Natural killer cell treated with Interleukin-12 subunit alpha and Interleukin-12 subunit beta and Interleukin-15 and Interleukin-18, amount 100 ng/mL, for 72 hours (primary cell): ENCODE measurements around the gene JPH3. TPM values are rescaled to one million over a fixed set of nuclear protein-coding genes. Genes with fewer than 3 reads are reported as not detected.
A peak's percentile ranks its signal among the peaks of the same experiment; 100 is the strongest.

Experiments
- ATAC-seq, 2 donors: fragments of 150-1000 bp; cut with Tn5 transposase in 1 of 2; sonication (Bioruptor Pico), chemical (Tn5 transposase) in 1 of 2; 2 replicates each; pipeline ENCODE4 v1.10.0; 2021
- DNase-seq: peaks from one replicate; pipeline ENCODE4 v3.0.0; 2022; ENCODE audit warnings: low spot score
- H3K27ac Mint-ChIP-seq, 2 donors: 1 replicate in 1 of 2; 2 replicates in 1 of 2; pipeline ENCODE4 v1.8.0; 2022; ENCODE audit warnings: mixed read lengths in 2 of 2, mild to moderate bottlenecking in 1 of 2, moderate library complexity in 1 of 2
- H3K27me3 Mint-ChIP-seq, 2 donors: 1 replicate in 1 of 2; 2 replicates in 1 of 2; pipeline ENCODE4 v1.8.0; 2022; ENCODE audit warnings: mixed read lengths in 2 of 2
- H3K36me3 Mint-ChIP-seq: one replicate; pipeline ENCODE4 v1.8.0; 2022; ENCODE audit warnings: mixed read lengths
- H3K4me1 Mint-ChIP-seq, 2 donors: 1 replicate in 1 of 2; 2 replicates in 1 of 2; pipeline ENCODE4 v1.8.0; 2022; ENCODE audit warnings: low read depth in 2 of 2, mixed read lengths in 2 of 2, mild to moderate bottlenecking in 1 of 2
- H3K4me3 Mint-ChIP-seq: one replicate; pipeline ENCODE4 v1.8.0; 2022; ENCODE audit warnings: mixed read lengths
- H3K9me3 Mint-ChIP-seq: 2 replicates; pipeline ENCODE4 v1.8.0; 2022; ENCODE audit warnings: mixed read lengths
- total RNA-seq, 2 donors: library from RNA; stranded (reverse); gene quantifications; one replicate each; pipeline ENCODE4 v1.2.3, GENCODE V29; 2022

JPH3 gene
- total RNA-seq, 2 donors from 2014 or later, result not detected

DNA sequence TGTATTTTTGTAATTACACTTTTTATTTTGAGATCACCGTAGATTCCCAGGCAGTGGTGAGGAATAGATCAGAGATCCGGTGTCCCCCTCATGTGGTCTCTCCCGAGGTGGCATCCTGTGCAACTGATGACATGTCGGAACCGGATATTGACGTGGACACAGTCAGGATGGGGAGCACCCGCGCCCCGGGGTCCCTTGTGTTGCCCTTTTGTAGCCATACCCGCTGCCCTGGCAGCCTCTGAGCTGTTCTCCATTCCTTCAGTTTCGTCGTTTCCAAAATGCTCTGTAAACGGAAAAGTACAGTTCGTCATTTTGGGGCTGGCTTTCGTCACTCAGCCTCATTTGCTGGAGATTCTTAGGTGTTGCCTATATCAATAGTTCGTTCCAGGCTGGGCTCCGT is 14.2 kb downstream of the JPH3 start:
- DNase-seq (no peak), ATAC-seq (no peak)
- Mint-ChIP-seq H3K9me3 (no peaks in the 10 kb centered on the region), H3K27ac (no peak overlapping the region), H3K4me3 (no peak overlapping the region), H3K4me1 (no peaks in the 10 kb centered on the region), H3K36me3 (no peaks in the 10 kb centered on the region), H3K27me3 (peaks cover 0 to 6% of the 10 kb centered on the region in 2 donors)

- Mint-ChIP-seq H3K4me1 (no peaks in the 10 kb centered on the region), H3K27me3 (peaks cover 0 to 6% of the 10 kb centered on the region in 2 donors), H3K27ac (no peak overlapping the region), H3K36me3 (no peaks in the 10 kb centered on the region), H3K9me3 (no peaks in the 10 kb centered on the region), H3K4me3 (no peak overlapping the region)
- ATAC-seq (no peak), DNase-seq (no peak)
Measured at GRCh38 chr16:87618216-87618615, 15.9 kb downstream of the JPH3 start.

DNA sequence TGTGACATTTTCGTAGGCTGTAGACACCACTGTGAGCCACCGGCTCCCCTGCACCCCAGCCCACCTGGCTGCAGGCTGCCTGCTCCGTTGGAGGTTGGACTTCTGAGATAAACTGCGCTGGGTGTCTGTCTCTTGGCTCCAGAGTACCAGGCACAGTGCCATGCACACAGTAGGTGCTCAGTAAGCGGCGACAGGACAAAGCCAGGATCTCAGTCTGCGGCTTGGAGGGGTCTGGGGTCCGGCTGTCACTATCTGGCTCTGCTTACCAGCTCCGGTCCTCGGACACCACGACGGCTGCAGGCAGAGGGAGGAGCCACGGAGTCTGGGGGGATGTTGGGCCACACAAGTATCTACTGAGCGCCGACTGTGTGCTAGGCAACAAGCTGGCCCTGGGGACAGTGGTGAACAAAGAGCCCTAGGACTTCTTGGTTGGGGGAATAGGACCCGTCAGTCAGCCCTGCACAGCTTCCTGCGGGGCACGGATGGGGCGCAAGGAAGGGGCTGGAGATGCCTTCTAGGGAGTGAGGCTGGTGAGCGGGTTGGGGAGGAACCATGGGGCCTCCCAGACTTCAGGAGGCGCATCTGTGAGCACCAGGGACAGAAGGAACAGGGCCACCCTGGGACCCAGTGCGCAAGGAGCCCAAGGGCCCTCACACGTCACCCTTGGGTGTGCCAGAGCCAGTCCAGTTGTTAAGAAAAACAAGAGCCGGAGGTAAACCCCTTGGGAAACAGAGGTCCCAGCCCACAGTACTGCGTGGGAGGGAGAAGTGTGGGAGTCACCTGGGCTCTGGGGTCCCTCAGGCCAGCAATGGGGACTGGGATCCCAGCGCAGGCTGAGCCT is 17.3 kb downstream of the JPH3 start:
- no peak overlapping the region for H3K27ac Mint-ChIP-seq

DNA sequence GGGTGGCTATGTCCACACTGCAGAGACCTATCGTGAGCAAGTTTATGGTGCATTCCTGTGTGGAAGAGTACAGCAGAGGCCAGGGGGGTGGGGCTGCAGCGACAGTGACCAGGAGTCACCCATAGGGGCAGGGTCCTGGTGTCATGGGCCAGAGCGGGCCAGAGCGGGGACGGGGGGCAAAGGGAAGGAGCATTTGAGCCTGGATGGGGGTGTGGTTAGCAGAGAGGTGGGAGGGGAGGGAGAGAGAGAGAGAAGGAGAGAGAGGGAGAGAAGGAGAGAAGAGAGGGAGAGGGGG is 17.8 kb downstream of the JPH3 start:
- DNase-seq (no peak), ATAC-seq (no peak)
- H3K4me1 Mint-ChIP-seq, result no peaks in the 10 kb centered on the region
- H3K4me3 Mint-ChIP-seq, result no peak overlapping the region
- H3K27me3 Mint-ChIP-seq, result peaks cover 0 to 6% of the 10 kb centered on the region in 2 donors
- H3K27ac Mint-ChIP-seq, result no peak overlapping the region
- H3K9me3 Mint-ChIP-seq, result no peaks in the 10 kb centered on the region
- H3K36me3 Mint-ChIP-seq, result no peaks in the 10 kb centered on the region

More for the DNA sequence above, 17.3 kb downstream of the JPH3 start:
- Mint-ChIP-seq H3K27me3 (peaks cover 0 to 6% of the 10 kb centered on the region in 2 donors), H3K4me1 (no peaks in the 10 kb centered on the region), H3K36me3 (no peaks in the 10 kb centered on the region), H3K4me3 (no peak overlapping the region), H3K9me3 (no peaks in the 10 kb centered on the region)
- no peak for DNase-seq
- ATAC-seq, result no peak

DNA sequence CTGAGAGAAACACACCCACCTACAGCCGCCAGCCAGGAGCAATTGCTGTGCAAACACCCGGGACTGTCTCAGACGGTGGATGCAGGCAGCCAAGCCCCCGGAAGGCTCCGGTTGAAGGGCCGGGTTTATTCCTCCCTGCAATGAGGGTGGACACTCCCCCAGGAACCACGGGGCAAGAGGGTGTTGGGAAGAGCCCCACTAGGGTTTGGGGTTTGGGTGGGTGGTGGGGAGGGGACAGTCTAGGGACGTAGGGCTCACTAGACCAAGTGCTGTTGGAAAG is 19.2 kb downstream of the JPH3 start:
- Mint-ChIP-seq H3K27ac (no peak overlapping the region), H3K27me3 (peaks cover 0 to 6% of the 10 kb centered on the region in 2 donors), H3K4me1 (no peaks in the 10 kb centered on the region), H3K9me3 (no peaks in the 10 kb centered on the region), H3K4me3 (no peak overlapping the region), H3K36me3 (no peaks in the 10 kb centered on the region)
- no peak for ATAC-seq
- DNase-seq, result no peak

DNA sequence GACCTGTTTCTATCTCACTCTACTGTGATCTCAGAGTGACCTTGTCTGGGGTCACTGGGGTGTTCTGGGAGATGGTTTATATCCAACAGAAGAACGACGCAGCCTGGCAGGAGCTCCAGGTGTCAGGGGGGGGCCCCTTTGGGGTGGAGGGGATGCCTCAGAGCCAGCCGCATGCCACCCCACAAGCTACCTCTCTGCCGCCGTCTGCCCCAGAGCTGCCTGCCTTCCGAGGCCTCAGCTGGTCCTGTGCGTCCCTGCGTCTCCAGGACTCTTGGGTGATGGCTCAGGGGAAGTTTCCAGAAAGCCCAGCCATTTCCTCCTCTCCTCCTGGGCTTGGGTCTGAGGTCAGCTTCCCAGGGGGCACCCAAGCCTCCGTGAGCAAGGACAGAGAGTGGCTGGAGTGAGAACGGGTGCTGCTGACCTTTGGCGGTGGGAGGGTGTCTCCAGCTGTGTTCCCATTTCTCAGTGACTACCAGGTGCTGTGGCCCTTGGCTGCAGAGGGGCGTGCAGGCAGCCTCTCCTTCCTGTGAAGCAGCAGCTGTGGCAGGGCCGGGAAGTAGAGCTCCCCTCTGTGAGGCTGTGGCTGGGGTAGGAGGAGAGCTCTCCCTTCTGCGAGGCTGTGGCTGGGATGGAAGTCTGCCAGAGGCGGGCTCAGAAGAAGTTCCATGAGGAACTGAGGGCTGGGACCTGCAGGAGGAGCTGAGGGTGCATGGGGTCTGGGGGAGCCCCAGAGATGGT is 19.8 kb downstream of the JPH3 start:
- peaks cover 0 to 6% of the 10 kb centered on the region in 2 donors for H3K27me3 Mint-ChIP-seq
- ATAC-seq (peak in 1 of 2 donors; percentile 6), DNase-seq (no peak)
- no peaks in the 10 kb centered on the region for H3K36me3 Mint-ChIP-seq
- H3K4me3 Mint-ChIP-seq, result no peak overlapping the region
- no peak overlapping the region for H3K27ac Mint-ChIP-seq
- H3K4me1 Mint-ChIP-seq, result no peaks in the 10 kb centered on the region
- no peaks in the 10 kb centered on the region for H3K9me3 Mint-ChIP-seq

GRCh38 chr16:87622756-87623319 is 20.5 kb downstream of the JPH3 start:
- ATAC-seq (peak in 1 of 2 donors; percentile 14), DNase-seq (no peak)
- H3K4me3 Mint-ChIP-seq, result no peak overlapping the region

DNA sequence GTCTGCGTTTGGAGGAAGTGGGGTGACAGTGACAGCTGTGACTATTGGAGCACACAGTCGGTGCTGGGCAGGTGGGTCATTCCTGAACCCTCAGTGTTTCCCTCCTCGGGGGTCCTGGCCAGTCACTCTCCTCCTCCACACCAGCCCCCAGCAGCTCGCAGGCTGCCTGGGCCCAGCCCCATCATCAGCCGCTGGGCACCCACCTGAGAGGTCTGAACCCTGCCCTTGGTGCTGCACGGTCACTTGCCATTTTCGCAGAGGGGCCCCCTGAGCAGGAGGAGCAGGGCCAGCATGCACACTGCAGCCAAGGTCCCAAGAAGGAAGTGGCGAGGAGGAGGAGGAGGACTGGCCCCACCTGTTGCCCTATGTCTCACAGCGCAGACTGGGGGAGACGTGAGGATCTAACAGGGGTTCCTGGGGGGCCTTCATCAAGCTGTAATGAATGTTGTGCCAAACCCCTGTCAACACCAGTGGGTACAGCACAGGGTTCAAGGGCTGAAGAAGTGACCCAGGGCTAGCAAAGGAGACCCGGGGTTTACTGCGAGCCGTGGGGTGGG is 23.0 kb downstream of the JPH3 start:
- H3K4me1 Mint-ChIP-seq, result no peaks in the 10 kb centered on the region
- H3K27ac Mint-ChIP-seq, result no peak overlapping the region
- no peak overlapping the region for H3K4me3 Mint-ChIP-seq
- H3K36me3 Mint-ChIP-seq, result no peaks in the 10 kb centered on the region
- ATAC-seq, result no peak
- peaks cover 3 to 6% of the 10 kb centered on the region in 2 donors for H3K27me3 Mint-ChIP-seq
- no peaks in the 10 kb centered on the region for H3K9me3 Mint-ChIP-seq
- no peak for DNase-seq

More at GRCh38 chr16:87622756-87623319, 20.5 kb downstream of the JPH3 start:
- Mint-ChIP-seq H3K27ac (no peak overlapping the region), H3K9me3 (no peaks in the 10 kb centered on the region), H3K36me3 (no peaks in the 10 kb centered on the region), H3K27me3 (peaks cover 0 to 6% of the 10 kb centered on the region in 2 donors), H3K4me1 (no peaks in the 10 kb centered on the region)

DNA sequence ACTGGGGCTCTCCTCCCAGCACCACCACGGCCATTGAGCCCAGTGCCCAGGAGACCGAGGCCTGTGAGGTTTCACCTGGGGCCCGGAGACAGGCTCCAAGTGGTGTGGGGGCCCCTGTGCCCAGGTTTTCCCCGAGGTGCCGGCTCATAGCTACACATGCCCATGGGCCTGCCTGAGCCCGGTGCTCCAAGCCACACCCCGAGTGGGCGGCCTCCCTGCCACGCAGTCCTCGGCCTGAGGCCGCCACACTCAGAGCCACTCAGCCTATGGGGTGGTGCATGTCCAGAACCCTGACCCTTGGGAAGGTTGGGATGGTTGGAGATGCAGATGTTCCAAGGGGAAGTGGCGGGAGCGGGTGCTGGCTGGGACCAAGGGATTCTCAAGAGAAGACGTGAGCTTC is 24.1 kb downstream of the JPH3 start:
- ATAC-seq (no peak), DNase-seq (no peak)
- H3K9me3 Mint-ChIP-seq, result peaks cover 2% of the 10 kb centered on the region
- no peak overlapping the region for H3K27ac Mint-ChIP-seq
- H3K4me1 Mint-ChIP-seq, result no peaks in the 10 kb centered on the region
- H3K4me3 Mint-ChIP-seq, result no peak overlapping the region
- peaks cover 13 to 15% of the 10 kb centered on the region in 2 donors for H3K27me3 Mint-ChIP-seq
- H3K36me3 Mint-ChIP-seq, result peaks cover 10% of the 10 kb centered on the region

GRCh38 chr16:87626905-87627304 is 24.6 kb downstream of the JPH3 start:
- no peak overlapping the region for H3K4me3 Mint-ChIP-seq
- H3K27ac Mint-ChIP-seq, result no peak overlapping the region
- H3K4me1 Mint-ChIP-seq, result no peaks in the 10 kb centered on the region
- ATAC-seq, result no peak
- DNase-seq, result no peak
- peaks cover 18 to 19% of the 10 kb centered on the region in 2 donors for H3K27me3 Mint-ChIP-seq
- H3K9me3 Mint-ChIP-seq, result peaks cover 2% of the 10 kb centered on the region
- H3K36me3 Mint-ChIP-seq, result peaks cover 13% of the 10 kb centered on the region

DNA sequence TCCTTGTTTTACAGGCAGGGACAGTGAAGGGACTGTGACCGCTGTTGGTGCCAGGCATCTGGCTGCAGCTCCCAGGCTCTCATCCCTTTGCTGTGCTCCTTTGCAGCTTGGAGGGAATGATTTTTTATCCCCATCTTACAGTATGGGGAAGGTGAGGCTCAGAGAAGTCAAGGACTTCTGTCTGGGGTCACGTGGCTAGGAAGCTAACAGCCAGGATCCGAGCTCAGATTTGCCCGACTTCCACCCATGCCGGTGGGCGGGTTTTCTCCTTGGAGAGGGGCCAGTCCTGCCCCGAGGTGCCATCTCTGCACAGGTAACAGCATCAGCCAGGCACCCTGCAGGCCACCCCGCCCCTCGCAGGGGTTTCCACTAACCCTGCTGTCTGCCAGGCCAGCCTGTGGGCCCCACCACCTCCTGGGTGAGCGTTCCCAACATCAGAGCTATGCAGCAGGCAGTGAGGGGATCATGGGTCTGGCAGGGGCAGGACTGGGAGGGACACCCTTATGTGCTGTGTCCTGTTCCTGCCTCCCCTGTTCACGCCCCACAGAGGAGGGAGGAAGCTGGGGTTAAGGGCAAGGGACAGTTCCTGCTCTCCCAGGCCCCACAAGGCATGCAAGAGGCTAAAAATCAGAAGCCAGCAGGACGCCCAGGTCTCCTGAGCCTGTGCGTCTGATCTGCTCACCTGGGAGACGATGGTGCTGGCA is 25.4 kb downstream of the JPH3 start:
- no peak overlapping the region for H3K27ac Mint-ChIP-seq
- peaks cover 13% of the 10 kb centered on the region for H3K36me3 Mint-ChIP-seq
- DNase-seq (no peak), ATAC-seq (no peak)
- H3K4me3 Mint-ChIP-seq, result no peak overlapping the region
- no peaks in the 10 kb centered on the region for H3K4me1 Mint-ChIP-seq
- H3K27me3 Mint-ChIP-seq, result peaks cover 22 to 26% of the 10 kb centered on the region in 2 donors
- H3K9me3 Mint-ChIP-seq, result peaks cover 2% of the 10 kb centered on the region

DNA sequence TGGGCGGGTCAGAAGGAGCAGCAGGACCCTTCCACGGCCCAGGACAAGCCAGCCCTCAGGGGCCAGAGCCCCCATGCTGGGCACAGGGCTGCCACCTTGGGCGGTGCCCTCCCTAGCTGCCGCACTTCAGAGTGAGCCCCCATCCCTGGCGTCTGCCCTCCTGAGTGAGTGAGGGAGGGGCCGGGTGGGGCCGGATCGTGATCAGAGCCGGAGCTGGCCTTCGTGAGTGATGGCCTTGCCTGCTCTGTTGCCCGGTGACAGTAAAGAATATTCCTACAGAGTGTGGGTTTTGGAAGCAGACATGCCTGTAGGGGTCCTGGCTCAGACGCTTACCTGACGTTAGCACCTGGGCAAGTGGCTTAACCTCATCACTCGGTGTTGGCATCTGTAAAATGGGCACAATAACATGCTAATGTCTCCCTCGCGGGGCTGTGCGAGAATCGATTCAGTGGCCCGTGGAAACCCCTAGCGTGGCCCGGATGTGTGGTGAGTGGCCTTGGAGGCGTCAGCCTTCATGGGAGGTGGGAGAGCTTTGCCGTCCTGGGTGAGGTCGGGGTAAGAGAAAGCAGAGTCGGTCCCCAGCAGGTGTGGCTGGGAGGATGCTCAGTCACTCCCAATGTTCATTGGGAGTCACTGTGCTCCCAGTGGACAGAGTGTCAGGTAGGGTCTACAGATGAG is 26.1 kb downstream of the JPH3 start:
- H3K4me1 Mint-ChIP-seq, result no peaks in the 10 kb centered on the region
- peaks cover 22 to 26% of the 10 kb centered on the region in 2 donors for H3K27me3 Mint-ChIP-seq
- H3K27ac Mint-ChIP-seq, result no peak overlapping the region
- peaks cover 13% of the 10 kb centered on the region for H3K36me3 Mint-ChIP-seq
- ATAC-seq (no peak), DNase-seq (no peak)
- no peak overlapping the region for H3K4me3 Mint-ChIP-seq
- peaks cover 2% of the 10 kb centered on the region for H3K9me3 Mint-ChIP-seq

- DNase-seq, result no peak
- H3K36me3 Mint-ChIP-seq, result peaks cover 13% of the 10 kb centered on the region
- peaks cover 0 to 2% of the 10 kb centered on the region in 2 donors for H3K4me1 Mint-ChIP-seq
- ATAC-seq, result no peak
- peaks cover 2% of the 10 kb centered on the region for H3K9me3 Mint-ChIP-seq
- H3K27ac Mint-ChIP-seq, result no peak overlapping the region
- peaks cover 24 to 26% of the 10 kb centered on the region in 2 donors for H3K27me3 Mint-ChIP-seq
- no peak overlapping the region for H3K4me3 Mint-ChIP-seq
Measured at GRCh38 chr16:87628940-87629339, 26.6 kb downstream of the JPH3 start.
